GM18951 (cell line): ENCODE results near the gene PSMC3.

Experiments
- POLR2A ChIP-seq: IDR thresholded peaks from 4 replicates; pipeline ENCODE4 v1.6.1; 2011; ENCODE audit warnings: mild to moderate bottlenecking; ENCODE audit not compliant: insufficient read length, insufficient read depth; ENCODE audit errors: extremely low read depth
- in situ Hi-C: fragments of 300-500 bp; cut with MboI; formaldehyde crosslinking; loops from one replicate; pipeline ENCODE4 v1.12.0; 2022; ENCODE audit warnings: low sequenced_read_pairs, mixed read lengths, inconsistent platforms; ENCODE audit not compliant: unreplicated experiment

The PSMC3 gene

DNA sequence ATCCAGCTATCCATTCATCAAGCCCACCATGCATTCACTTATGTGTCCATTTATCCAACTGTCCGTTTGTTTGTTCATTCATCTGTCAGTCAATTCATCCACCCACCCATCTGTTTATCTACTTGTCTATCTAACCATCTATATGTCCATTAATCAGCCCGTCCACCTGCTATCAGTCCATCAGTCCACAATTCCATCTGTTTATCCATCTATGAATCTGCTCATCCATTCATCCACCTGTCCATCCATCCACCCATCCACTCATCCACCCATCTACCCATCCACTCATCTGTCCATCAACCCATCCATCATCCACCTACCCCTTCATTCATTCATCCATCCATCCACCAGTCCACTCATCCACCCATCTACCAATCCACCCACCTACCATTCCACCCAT lies 46.9 kb downstream of the PSMC3 start:
- no peak for TF ChIP-seq POLR2A
- in situ Hi-C loops, result no loop called here

DNA sequence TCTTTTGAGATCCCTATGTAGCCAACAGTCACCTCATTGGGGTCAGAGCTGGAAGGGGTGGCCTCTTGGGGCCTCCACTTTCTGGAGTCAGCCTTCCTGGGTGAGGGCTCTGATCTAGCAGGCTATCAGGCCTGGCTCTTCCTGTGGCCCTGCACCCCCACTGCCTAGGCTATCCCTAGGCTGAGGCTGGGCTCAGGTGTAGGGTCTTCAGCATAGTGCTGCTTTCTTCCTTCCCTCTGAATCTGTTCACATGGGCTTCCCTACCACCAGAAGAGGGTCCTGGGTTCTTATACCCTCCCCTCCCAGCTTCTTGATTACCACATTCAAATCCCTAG lies 47.4 kb downstream of the PSMC3 start:
- in situ Hi-C loops, result no loop called here

GRCh38 chr11:47378010-47378835 lies 48.0 kb downstream of the PSMC3 start, which contains the start of gene SPI1:
Gene SPI1, minus strand, starts transcription at chr11:47378547. Its CDS starts 194 bp downstream, at chr11:47378353.
- in situ Hi-C loops, result no loop called here
- TF ChIP-seq POLR2A, result peak; percentile 74

More for the DNA sequence above, 47.4 kb downstream of the PSMC3 start:
- no peak for TF ChIP-seq POLR2A

GRCh38 chr11:47377571-47378009 lies 48.6 kb downstream of the PSMC3 start:
- in situ Hi-C loops, result no loop called here
- no peak for TF ChIP-seq POLR2A

DNA sequence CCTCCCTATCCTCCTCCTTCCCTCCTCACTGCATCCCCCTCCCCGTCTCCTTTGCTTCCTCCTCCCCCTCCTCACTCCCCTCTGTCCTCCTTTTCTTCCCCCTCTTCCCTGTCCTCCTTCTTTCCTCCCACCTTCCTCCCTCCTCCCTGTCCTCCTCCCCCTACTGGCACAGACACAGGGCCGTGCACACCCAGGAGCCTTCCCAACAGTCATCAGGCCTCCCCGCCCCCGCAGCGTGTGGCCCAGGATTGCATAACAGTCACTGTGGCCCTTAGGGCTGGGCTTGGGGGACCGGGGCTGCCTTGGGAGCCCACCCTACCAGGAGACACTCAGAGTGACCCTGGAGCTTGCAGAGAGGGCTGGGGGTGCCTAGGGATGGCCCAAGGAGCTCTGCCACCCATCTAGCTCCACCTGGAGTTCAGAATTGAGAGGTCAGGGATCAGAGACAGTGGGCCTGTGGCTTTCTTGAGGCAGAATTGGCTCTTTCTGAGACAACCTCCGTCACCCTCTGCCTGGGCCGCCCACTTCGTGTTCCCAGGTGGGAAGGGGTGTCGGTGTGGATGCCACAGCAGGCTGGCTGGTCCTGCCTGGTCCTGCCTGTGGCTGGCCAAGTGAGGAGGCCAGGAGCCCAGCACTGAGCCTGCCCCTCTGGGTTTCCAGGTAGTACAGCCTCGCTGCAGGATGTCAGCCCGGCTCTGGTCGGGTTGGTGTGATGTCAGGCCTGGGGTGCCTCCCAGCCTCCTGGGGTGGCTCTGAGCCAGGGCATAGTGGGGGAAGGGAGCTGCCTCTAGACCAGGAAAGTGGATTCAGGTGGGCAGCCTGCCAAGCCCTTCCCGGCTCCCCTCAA lies 49.5 kb downstream of the PSMC3 start:
- no peak for TF ChIP-seq POLR2A
- in situ Hi-C loops, result no loop called here

- TF ChIP-seq POLR2A, result no peak
- in situ Hi-C loops, result no loop called here
These were observed 50.1 kb downstream of the PSMC3 start for GRCh38 chr11:47376107-47376524.

DNA sequence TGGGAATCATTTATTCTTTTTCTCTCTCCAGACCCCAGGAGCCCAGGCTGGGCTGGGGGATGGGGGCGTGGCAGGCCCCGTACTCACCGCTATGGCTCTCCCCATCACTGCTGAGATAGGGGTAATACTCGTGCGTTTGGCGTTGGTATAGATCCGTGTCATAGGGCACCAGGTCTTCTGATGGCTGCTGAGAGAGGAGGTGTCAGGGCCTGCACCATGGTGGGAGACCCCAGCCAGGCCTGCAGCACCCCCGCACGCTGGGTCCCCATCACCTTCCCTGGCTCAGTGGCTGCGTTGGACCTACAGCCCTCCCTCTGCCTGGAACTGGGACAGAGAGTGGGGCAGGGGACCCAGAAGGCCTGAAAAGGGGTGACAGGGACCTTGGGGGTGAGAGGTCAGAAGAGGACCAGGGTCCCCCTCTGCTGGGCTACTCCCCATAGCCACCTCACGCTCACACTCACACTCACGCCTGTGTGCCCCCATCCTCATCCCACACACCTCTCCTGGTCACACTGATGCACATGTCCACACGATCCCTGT lies 50.6 kb downstream of the PSMC3 start:
- in situ Hi-C loops, result no loop called here
- TF ChIP-seq POLR2A, result no peak

- TF ChIP-seq POLR2A, result no peak
- in situ Hi-C loops, result no loop called here
These were observed 51.2 kb downstream of the PSMC3 start for GRCh38 chr11:47375020-47375419.

DNA sequence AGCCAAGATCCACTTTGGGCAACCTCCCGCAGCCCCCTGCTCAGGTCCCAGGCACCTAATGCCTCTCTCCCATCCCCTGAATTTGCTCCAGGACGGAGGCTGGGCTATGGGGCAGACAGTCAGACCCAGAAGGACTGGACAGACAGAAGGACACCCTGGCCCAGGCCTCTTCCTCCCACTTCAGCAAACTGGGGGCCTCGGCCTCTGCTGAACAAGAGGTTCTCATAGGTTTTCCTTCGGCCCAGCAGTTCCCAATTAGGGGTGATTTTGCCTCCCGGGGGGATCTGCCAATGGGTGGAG lies 51.6 kb downstream of the PSMC3 start:
- in situ Hi-C loops, result no loop called here
- no peak for TF ChIP-seq POLR2A

- in situ Hi-C loops, result no loop called here
- TF ChIP-seq POLR2A, result no peak
These were observed 52.1 kb downstream of the PSMC3 start for GRCh38 chr11:47373876-47374719.

DNA sequence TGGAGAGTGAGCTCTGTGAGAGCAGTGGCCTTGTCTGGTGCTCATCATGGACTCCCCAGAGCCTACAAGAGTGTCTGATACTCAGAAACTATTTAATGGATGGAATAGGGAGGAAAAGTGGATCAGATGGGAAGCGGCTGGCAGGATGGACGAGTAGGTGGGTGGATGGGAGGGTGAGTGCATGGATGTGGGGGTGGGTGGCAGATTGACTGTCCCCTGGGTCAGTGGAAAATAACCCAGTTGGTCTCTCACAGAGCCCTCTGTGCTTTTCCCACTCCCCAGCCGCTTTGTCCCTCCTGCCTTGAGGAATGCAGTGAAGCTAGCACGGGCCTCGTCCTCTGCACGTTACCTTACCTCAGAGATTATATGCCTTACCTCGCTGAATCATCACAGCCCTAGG lies 53.8 kb downstream of the PSMC3 start:
- TF ChIP-seq POLR2A, result no peak
- in situ Hi-C loops, result no loop called here

GRCh38 chr11:47369676-47370075 lies 56.6 kb downstream of the PSMC3 start:
- TF ChIP-seq POLR2A, result no peak
- in situ Hi-C loops, result no loop called here
